Embryonic facial prominence (tissue), 1 donor: ENCODE results near the gene TRIM72.
A peak's percentile ranks its signal among the peaks of the same experiment; 100 is the strongest.
"Not testable (repeated sequence)": the region's sequence is repeated elsewhere in the genome, so short reads cannot be mapped to it uniquely, and the experiment has no call there.

Source experiments
- DNase-seq: peaks from one replicate; pipeline ENCODE4 v3.0.0-alpha.2; 2016; ENCODE audit errors: extremely low spot score

TRIM72 gene, protein sequence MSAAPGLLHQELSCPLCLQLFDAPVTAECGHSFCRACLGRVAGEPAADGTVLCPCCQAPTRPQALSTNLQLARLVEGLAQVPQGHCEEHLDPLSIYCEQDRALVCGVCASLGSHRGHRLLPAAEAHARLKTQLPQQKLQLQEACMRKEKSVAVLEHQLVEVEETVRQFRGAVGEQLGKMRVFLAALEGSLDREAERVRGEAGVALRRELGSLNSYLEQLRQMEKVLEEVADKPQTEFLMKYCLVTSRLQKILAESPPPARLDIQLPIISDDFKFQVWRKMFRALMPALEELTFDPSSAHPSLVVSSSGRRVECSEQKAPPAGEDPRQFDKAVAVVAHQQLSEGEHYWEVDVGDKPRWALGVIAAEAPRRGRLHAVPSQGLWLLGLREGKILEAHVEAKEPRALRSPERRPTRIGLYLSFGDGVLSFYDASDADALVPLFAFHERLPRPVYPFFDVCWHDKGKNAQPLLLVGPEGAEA

GRCh38 chr16:31213877-31214707 is at the start of gene TRIM72:
TSS of gene TRIM72 (plus strand) at chr16:31214119. CDS start at chr16:31214739, 620 bp downstream.
- no peak for DNase-seq

- DNase-seq = no peak
Observed at GRCh38 chr16:31167315-31167714, 46.6 kb upstream of the TRIM72 start.

DNA sequence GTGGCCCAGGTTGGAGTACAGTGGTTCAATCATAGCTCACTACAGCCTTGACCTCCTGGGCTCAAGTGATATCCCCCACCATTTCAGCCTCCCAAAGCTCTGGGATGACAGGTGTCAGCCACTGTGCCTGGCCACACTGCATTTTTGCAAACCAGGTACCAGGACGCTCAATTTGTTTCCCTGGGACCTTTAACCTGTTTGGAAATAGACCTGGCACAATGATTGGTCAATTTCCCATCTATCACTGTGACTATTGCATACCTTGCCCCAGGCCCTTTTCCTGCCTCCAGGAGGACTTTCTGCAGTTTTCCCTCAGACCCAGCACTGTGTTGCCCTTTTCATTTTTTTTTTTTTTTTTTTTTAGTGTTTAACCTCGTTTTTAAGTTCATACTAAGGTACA is 45.1 kb upstream of the TRIM72 start:
- DNase-seq = no peak

- DNase-seq = not testable (repeated sequence)
Observed at GRCh38 chr16:31170048-31170447, 43.9 kb upstream of the TRIM72 start.

DNA sequence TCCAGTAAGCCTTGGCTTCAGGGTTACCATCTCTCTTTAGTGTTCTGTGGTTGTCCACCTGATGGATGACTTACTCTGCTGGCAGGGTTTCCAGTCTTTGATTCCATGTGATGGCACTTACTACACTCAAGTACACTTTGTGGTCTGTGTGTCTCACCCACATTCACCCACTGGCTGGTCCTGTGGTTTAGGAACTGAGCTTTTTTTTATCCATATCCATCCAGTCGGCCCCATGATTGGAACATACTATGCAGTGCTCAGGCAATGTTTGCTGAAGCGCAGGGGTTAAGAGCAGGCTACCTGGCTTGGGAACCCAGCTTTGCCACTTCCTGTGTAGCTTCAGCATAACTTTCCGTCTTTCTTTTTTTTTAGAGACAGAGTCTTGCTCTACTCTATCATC is 36.8 kb upstream of the TRIM72 start:
- no peak for DNase-seq

DNA sequence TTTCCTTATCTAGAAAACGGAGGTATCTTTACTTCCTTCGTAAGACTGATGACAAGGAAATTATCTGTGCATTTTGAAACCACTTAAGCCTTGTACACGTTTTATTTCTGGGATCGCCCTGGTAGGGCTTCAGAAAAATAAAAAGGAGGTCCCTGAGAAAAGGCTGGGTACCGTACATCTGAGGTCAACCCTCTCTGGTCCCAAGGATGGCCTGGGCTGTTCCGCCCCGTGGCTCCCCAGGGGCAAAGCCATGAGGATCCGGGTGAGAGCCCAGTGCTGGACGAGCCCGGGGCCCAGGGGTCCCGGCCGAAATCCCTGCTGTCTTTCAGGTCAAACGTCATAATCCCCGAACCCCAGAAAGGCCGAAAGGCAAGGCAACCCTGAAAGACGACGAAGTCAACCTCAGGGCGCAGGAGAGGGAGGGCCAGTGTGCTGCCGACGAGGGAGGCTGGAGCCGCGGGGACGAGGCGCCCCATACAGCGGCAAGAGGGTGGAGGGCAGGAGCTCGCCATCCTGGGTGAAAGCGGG is 34.6 kb upstream of the TRIM72 start:
- DNase-seq = no peak

- DNase-seq = peak; percentile 88
Observed at GRCh38 chr16:31179747-31180459, 34.0 kb upstream of the TRIM72 start, which contains the start of gene FUS. TSS of gene FUS (plus strand) at chr16:31180139. CDS start at chr16:31180215, 76 bp downstream.

DNA sequence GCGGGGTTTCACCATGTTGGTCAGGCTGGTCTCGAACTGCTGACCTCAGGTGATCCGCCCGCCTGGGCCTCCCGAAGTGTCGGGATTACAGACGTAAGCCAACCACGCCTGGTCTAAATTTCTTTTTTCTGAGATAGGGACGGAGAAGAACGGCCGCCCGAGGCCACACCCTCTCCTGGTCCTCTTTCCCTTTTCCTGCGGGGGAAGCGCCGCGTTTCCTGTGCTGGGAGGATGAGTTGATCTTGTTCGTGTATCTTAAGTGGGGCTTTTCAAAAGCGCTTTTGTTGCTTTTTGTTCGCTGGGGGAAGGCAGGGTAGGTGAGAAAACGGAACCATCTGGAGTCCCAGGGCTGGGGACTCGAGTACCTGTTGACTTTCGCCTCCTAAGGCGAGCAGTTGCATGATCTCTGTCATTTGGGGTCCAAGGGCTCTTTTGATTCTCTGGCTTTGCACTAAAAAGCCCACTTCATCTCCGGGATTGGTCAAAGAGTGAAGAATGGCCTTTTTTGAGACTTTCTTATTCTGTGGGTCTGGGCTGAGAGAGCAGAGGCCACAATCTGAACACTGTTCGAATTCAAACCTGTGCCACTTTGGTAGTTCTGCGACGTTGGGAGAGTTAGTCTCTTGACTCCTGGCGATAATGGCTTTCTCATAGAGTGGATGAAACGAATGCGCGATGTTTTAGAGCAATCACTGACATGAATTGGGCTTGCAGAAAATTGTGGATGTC is 32.7 kb upstream of the TRIM72 start:
- DNase-seq = no peak

DNA sequence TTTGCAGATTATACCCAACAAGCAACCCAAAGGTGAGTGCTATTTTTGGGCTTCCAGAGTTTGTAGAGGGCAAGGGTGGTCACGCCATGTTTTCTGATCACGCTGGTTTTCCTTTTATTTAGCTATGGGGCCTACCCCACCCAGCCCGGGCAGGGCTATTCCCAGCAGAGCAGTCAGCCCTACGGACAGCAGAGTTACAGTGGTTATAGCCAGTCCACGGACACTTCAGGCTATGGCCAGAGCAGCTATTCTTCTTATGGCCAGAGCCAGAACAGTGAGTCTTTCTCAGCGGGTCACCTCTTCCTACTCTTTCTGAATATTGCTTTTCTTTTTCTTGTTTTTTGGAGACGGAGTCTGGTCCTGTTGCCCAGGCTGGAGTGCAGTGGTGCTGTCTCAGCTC is 31.5 kb upstream of the TRIM72 start:
- no peak for DNase-seq

- DNase-seq = no peak
Observed at GRCh38 chr16:31183432-31184428, 30.2 kb upstream of the TRIM72 start.

DNA sequence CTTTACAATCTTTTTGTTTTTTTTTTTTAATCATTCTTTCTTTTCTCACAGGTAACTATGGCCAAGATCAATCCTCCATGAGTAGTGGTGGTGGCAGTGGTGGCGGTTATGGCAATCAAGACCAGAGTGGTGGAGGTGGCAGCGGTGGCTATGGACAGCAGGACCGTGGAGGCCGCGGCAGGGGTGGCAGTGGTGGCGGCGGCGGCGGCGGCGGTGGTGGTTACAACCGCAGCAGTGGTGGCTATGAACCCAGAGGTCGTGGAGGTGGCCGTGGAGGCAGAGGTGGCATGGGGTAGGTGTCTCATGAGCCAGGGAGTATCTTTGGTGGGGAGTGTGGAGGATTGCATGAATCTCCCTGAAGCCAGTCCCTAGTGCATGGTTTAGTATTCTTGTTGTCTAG is 29.0 kb upstream of the TRIM72 start:
- DNase-seq = no peak

DNA sequence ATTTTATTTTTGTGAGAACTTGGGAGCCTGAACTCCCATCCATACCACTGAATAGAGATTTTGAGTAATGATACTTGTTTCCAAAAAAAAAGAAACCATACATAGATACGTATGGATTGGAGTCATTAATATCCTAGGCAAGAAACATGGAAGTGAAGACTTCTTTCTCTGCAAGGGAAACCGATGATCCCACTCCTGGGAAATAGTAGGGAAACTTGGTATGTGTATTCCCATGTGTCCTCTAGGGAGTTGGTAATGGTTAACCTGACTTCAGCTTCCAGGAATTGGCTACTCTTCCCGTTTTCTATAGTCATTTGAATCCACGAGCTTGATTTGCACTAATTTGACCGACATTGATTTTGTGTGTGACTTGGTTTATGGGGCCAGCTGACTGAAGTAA is 28.6 kb upstream of the TRIM72 start:
- no peak for DNase-seq

- DNase-seq = no peak
Observed at GRCh38 chr16:31186176-31186575, 27.7 kb upstream of the TRIM72 start.

GRCh38 chr16:31186930-31187807 is 26.8 kb upstream of the TRIM72 start:
- no peak for DNase-seq

- DNase-seq = no peak
Observed at GRCh38 chr16:31187808-31188189, 26.1 kb upstream of the TRIM72 start.

DNA sequence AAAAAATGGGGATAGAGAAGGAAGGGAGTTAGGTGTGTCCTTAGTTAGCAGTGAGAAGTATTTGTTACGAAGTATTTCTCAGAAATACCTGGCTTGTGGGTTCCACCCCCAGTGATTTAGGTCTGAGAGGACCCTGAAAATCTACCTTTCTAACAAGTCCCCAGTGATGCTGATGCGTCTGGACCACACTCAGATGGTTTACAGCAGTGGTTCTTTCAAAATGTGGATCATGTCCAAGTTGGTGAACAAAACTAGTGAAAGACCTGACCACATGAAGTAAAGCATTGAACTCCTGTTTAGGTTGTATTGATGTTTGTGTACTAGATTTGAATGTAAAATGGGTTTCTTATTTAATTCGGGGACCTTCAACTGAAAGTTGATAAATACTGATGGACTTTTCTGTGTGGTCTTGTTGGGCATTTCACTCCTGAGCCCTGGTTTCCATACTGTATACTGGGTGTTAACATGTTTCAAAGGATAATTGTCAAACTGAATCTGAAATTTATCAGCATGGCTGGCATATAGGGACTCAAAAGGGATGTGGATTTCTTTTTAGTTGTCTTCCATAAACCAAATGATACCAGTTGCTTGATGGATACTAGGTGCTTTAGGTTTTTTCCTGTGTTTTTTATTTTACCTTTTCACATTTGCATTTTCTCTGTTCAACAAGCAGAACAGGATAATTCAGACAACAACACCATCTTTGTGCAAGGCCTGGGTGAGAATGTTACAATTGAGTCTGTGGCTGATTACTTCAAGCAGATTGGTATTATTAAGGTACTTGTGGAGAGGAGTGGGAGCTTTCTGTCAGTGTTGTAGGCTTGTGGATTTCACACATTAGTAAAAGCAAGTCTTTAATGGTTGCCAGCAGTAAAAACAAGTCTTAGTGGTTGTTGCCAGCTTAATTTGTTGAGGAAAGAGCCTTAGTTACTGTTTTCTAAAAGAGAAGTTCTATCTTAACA is 25.2 kb upstream of the TRIM72 start:
- no peak for DNase-seq

DNA sequence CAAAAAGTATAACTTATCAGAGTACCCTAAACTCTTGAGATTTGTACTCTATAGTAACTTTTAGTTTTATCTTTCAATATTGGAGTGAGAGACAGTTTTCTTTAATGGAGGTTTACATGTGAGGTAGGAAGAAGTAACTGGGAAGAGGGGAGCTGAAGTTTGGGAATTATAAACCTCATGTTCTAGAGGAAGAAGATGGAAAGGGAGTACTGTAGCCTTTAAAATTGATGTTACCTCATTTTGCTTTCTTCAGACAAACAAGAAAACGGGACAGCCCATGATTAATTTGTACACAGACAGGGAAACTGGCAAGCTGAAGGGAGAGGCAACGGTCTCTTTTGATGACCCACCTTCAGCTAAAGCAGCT is 24.5 kb upstream of the TRIM72 start:
- no peak for DNase-seq

GRCh38 chr16:31190061-31190460 is 23.9 kb upstream of the TRIM72 start:
- no peak for DNase-seq
